ENCODE measurements around the gene SPATA46.

DNA sequence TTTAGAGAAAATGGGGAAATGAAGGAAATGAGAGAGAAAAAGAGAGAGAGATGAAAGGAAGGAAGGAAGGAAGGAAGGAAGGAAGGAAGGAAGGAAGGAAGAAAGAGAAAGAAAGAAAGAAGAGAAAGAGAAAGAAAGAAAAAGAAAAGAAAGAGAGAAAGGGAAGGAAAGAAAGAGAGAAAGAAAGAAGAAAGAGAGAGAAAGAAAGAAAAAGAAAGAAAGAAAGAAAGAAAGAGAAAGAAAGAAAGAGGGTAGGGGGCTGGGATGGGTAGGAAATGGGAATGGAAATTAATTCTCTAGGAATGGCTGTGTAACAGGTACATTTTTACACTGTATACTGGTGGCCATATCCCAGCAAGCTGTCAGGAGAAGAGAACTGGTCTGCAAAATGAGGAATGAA, 39.6 kb upstream of the SPATA46 start:
- no peak for TF ChIP-seq CTCF (conservative IDR thresholded peaks at IDR 0.05; ENCODE audit: low read depth in 2 of 2)
- no peak for TF ChIP-seq EZH2phosphoT487 (IDR thresholded peaks at IDR 0.05; ENCODE audit: unreplicated experiment)
- no peak for TF ChIP-seq EZH2 (IDR thresholded peaks at IDR 0.05; ENCODE audit: low read depth, unreplicated experiment)
- no peak for TF ChIP-seq CREB1 (CRISPR knock-in tag; IDR thresholded peaks at IDR 0.05; ENCODE audit: low read depth)
- no peak for TF ChIP-seq POLR2AphosphoS5 (IDR thresholded peaks at IDR 0.05; ENCODE audit: low read depth)
- no peak for TF ChIP-seq ZNF114 (CRISPR knock-in tag; IDR thresholded peaks at IDR 0.05)
- no peak for TF ChIP-seq STAT1 (IDR thresholded peaks at IDR 0.05; ENCODE audit: unreplicated experiment)
- no peak for TF ChIP-seq REST (IDR thresholded peaks at IDR 0.05; ENCODE audit: unreplicated experiment)
- TF ChIP-seq NANOG (IDR thresholded peaks at IDR 0.05; ENCODE audit: borderline replicate concordance) = no peak
- no peak for TF ChIP-seq ETS1 (IDR thresholded peaks at IDR 0.05)
- no peak for TF ChIP-seq JUNB (IDR thresholded peaks at IDR 0.05; ENCODE audit: unreplicated experiment)
- TF ChIP-seq ZNF462 (CRISPR knock-in tag; IDR thresholded peaks at IDR 0.05) = no peak
- no peak for TF ChIP-seq ZNF331 (CRISPR knock-in tag; IDR thresholded peaks at IDR 0.05; ENCODE audit: low read depth)
